IMR-90 (cell line): ENCODE measurements around the gene ACAN. TPM values are rescaled to one million over a fixed set of nuclear protein-coding genes. Genes with fewer than 3 reads are reported as not detected.

Experiments used
- ATAC-seq: fragments of 200-7000 bp; cut with Tn5 transposase; 2 replicates; pipeline ENCODE4 v1.9.1; 2020; ENCODE audit warnings: low read depth, mild to moderate bottlenecking, moderate library complexity
- BruUV-seq: library from RNA; stranded (reverse); fragments of 400-500 nt; replicated peaks from 2 replicates; lab custom pipeline; 2021; lab: Mats Ljungman, UMichigan
- CTCF ChIA-PET: fragments of 300-600 bp; formaldehyde crosslinking; extraction: SDS; loops from one replicate; lab custom pipeline; 2021; ENCODE audit warnings: antibody characterized with exemption; lab: Yijun Ruan, JAX
- POLR2A ChIA-PET: fragments of 300-600 bp; sonication (Branson Sonifier 250); formaldehyde crosslinking; loops from one replicate; lab custom pipeline; 2022; ENCODE audit warnings: antibody characterized with exemption; ENCODE audit not compliant: unreplicated experiment; lab: Charles Lee
- DNase-seq: peaks from one replicate; pipeline ENCODE4 v3.0.0; 2013
- H2AFZ ChIP-seq: replicated peaks from 2 replicates; pipeline ENCODE3; 2013; ENCODE audit warnings: low read length, mild to moderate bottlenecking; ENCODE audit not compliant: poor library complexity
- H2AK5ac ChIP-seq: 2 replicates; pipeline ENCODE4 v1.6.1; 2013; ENCODE audit warnings: low read depth, low read length, inconsistent platforms
- H2AK9ac ChIP-seq: replicated peaks from 2 replicates; pipeline ENCODE3; 2013; ENCODE audit warnings: mild to moderate bottlenecking, low read depth, low read length, moderate library complexity; ENCODE audit not compliant: poor library complexity
- H2BK120ac ChIP-seq: 2 replicates; pipeline ENCODE4 v1.6.1; 2013; ENCODE audit warnings: low read depth, low read length, inconsistent platforms
- H2BK15ac ChIP-seq: 3 replicates; pipeline ENCODE4 v1.6.1; 2013; ENCODE audit warnings: low read depth, low read length, inconsistent platforms
- H2BK20ac ChIP-seq: 2 replicates; pipeline ENCODE4 v1.6.1; 2013; ENCODE audit warnings: low read depth, mild to moderate bottlenecking, inconsistent platforms, low read length, moderate library complexity
- H2BK5ac ChIP-seq: 2 replicates; pipeline ENCODE4 v1.6.1; 2013; ENCODE audit warnings: mild to moderate bottlenecking, low read depth, low read length, inconsistent platforms; ENCODE audit not compliant: poor library complexity, severe bottlenecking
- H3K14ac ChIP-seq: replicated peaks from 2 replicates; pipeline ENCODE4 v1.6.1; 2013; ENCODE audit warnings: low read depth, low read length, inconsistent platforms
- H3K18ac ChIP-seq: 2 replicates; pipeline ENCODE4 v1.6.1; 2013; ENCODE audit warnings: low read depth, low read length, control low read depth
- H3K23ac ChIP-seq: 2 replicates; pipeline ENCODE4 v1.6.1; 2013; ENCODE audit warnings: low read depth, low read length, inconsistent platforms
- H3K27ac ChIP-seq: 2 replicates; pipeline ENCODE4 v1.5.1; 2013; ENCODE audit warnings: mild to moderate bottlenecking, control low read depth, low read length; ENCODE audit not compliant: insufficient read depth
- H3K27me3 ChIP-seq: 2 replicates; pipeline ENCODE4 v1.6.1; 2013; ENCODE audit warnings: low read length; ENCODE audit not compliant: control insufficient read depth, insufficient read depth
- H3K36me3 ChIP-seq: 2 replicates; pipeline ENCODE4 v1.6.1; 2013; ENCODE audit warnings: low read length, mixed read lengths; ENCODE audit not compliant: control insufficient read depth, insufficient read depth
- H3K4ac ChIP-seq: 2 replicates; pipeline ENCODE4 v1.6.1; 2013; ENCODE audit warnings: low read depth, low read length, inconsistent platforms
- H3K4me1 ChIP-seq: 2 replicates; pipeline ENCODE4 v1.6.1; 2013; ENCODE audit warnings: low read length, mixed read lengths; ENCODE audit not compliant: control insufficient read depth, insufficient read depth
- H3K4me2 ChIP-seq: 2 replicates; pipeline ENCODE4 v1.6.1; 2013; ENCODE audit warnings: low read depth, mild to moderate bottlenecking, control low read depth, low read length, moderate library complexity
- H3K4me3 ChIP-seq: 2 replicates; pipeline ENCODE4 v1.5.1; 2013; ENCODE audit warnings: low read depth, mild to moderate bottlenecking, control low read depth, low read length, moderate library complexity; ENCODE audit not compliant: insufficient read depth
- H3K56ac ChIP-seq: 2 replicates; pipeline ENCODE4 v1.6.1; 2013; ENCODE audit warnings: low read length, inconsistent platforms; ENCODE audit not compliant: insufficient read depth; ENCODE audit errors: extremely low read depth
- H3K79me1 ChIP-seq, 2 experiments: 2 replicates each; pipeline ENCODE4 v1.6.1; 2013; ENCODE audit warnings: low read length in 2 of 2, inconsistent platforms in 1 of 2, low read depth in 1 of 2
- H3K9ac ChIP-seq: 2 replicates; pipeline ENCODE4 v1.6.1; 2013; ENCODE audit warnings: low read depth, low read length, control low read depth
- H3K9me1 ChIP-seq: 2 replicates; pipeline ENCODE4 v1.6.1; 2013; ENCODE audit warnings: low read length, inconsistent platforms; ENCODE audit not compliant: insufficient read depth
- H3K9me3 ChIP-seq: 2 replicates; pipeline ENCODE4 v1.6.1; 2013; ENCODE audit warnings: low read length; ENCODE audit not compliant: control insufficient read depth, insufficient read depth
- H4K20me1 ChIP-seq: 2 replicates; pipeline ENCODE4 v1.6.1; 2013; ENCODE audit warnings: low read length, inconsistent platforms; ENCODE audit not compliant: insufficient read depth
- H4K5ac ChIP-seq: 2 replicates; pipeline ENCODE4 v1.6.1; 2013; ENCODE audit warnings: mild to moderate bottlenecking, low read depth, low read length, control low read depth
- H4K8ac ChIP-seq, 2 experiments: 2 replicates each; pipeline ENCODE4 v1.6.1; 2013; ENCODE audit warnings: low read depth in 2 of 2, low read length in 2 of 2, control low read depth in 1 of 2, inconsistent platforms in 1 of 2
- H4K91ac ChIP-seq: 2 replicates; pipeline ENCODE4 v1.6.1; 2013; ENCODE audit warnings: low read depth, low read length, inconsistent platforms; ENCODE audit not compliant: insufficient read depth
- BHLHE40 ChIP-seq: fragments of 150-350 bp; IDR thresholded peaks from 2 replicates; pipeline ENCODE4 v1.6.1; 2016; ENCODE audit warnings: mild to moderate bottlenecking, low read depth, low read length
- CEBPB ChIP-seq: IDR thresholded peaks from 2 replicates; pipeline ENCODE4 v1.6.1; 2012; ENCODE audit warnings: low read depth, low read length, improper control_type of control experiment
- CTCF ChIP-seq: conservative IDR thresholded peaks from 2 replicates; pipeline ENCODE4 v1.5.1; 2012; ENCODE audit warnings: mild to moderate bottlenecking, low read depth, low read length, improper control_type of control experiment
- ELK1 ChIP-seq: fragments of 150-350 bp; IDR thresholded peaks from 2 replicates; pipeline ENCODE4 v1.6.1; 2016; ENCODE audit warnings: low read depth, mild to moderate bottlenecking, low read length, moderate library complexity, borderline replicate concordance
- MAFK ChIP-seq: IDR thresholded peaks from 2 replicates; pipeline ENCODE4 v1.6.1; 2012; ENCODE audit warnings: low read depth, low read length, improper control_type of control experiment
- MAZ ChIP-seq: IDR thresholded peaks from 2 replicates; pipeline ENCODE4 v1.6.1; 2012; ENCODE audit warnings: low read depth, mild to moderate bottlenecking, low read length, improper control_type of control experiment, moderate library complexity, borderline replicate concordance
- POLR2A ChIP-seq: IDR thresholded peaks from 2 replicates; pipeline ENCODE4 v1.6.1; 2012; ENCODE audit warnings: mild to moderate bottlenecking, low read depth, low read length
- RAD21 ChIP-seq: IDR thresholded peaks from 2 replicates; pipeline ENCODE4 v1.6.1; 2012; ENCODE audit warnings: low read length, improper control_type of control experiment
- SMC3 ChIP-seq: fragments of 150-350 bp; IDR thresholded peaks from 2 replicates; pipeline ENCODE4 v1.6.1; 2016; ENCODE audit warnings: low read depth, mild to moderate bottlenecking, antibody characterized with exemption, low read length, moderate library complexity
- WGBS, 2 experiments: methylation state at CpG; one replicate each; pipeline versions ENCODE4 v1.1.5 to v1.1.7; 2013; ENCODE audit warnings: missing lambda C conversion rate in 2 of 2; ENCODE audit not compliant: insufficient read length in 1 of 2; ENCODE audit errors: extremely low coverage in 2 of 2; 5-methylcytosine and 5-hydroxymethylcytosine counted together
- dilution Hi-C: fragments of 300-500 bp; cut with HindIII; formaldehyde crosslinking; loops from one replicate; pipeline ENCODE4 v1.14.3; 2018; ENCODE audit warnings: low sequenced_read_pairs; ENCODE audit not compliant: unreplicated experiment
- in situ Hi-C: fragments of 300-500 bp; cut with MboI; formaldehyde crosslinking; loops from 3 replicates; pipeline ENCODE4 v1.14.3; 2019; ENCODE audit warnings: low sequenced_read_pairs, inconsistent platforms, mixed read lengths
- intact Hi-C: fragments of 100-400 bp; cut with micrococcal nuclease; formaldehyde crosslinking; loops from 2 replicates; pipeline ENCODE4 v1.10.0; 2022
- polyA plus RNA-seq, 3 experiments: library from polyadenylated mRNA; depleted of rRNA; stranded (reverse); fragments of >200 nt; gene quantifications; 2 replicates each; pipeline ENCODE4 v1.2.3, GENCODE V29; 2012; ENCODE audit warnings: low replicate concordance in 1 of 3
- total RNA-seq: library from RNA; depleted of rRNA; stranded (reverse); fragments of >200 nt; gene quantifications from 2 replicates; pipeline ENCODE4 v1.2.3, GENCODE V29; 2012

The ACAN gene
- total and polyA plus RNA-seq, 2 of the 4 experiments (the other 2 are of a cell fraction): 0.54 to 0.96 TPM

GRCh38 chr15:88839146-88839545 lies 35.9 kb downstream of the ACAN start:
- H3K56ac ChIP-seq: no peak overlapping the region
- no peaks in the 10 kb centered on the region for H3K36me3 ChIP-seq
- no peak overlapping the region for H2AK5ac ChIP-seq
- no peak overlapping the region for H3K14ac ChIP-seq
- no peak overlapping the region for H3K9ac ChIP-seq
- no peak for TF ChIP-seq CTCF
- no peak for TF ChIP-seq RAD21
- TF ChIP-seq SMC3: no peak
- no peak for TF ChIP-seq ELK1
- no peak for TF ChIP-seq MAFK
- no peak for TF ChIP-seq BHLHE40
- no peak for TF ChIP-seq MAZ
- no peak for TF ChIP-seq POLR2A
- TF ChIP-seq CEBPB: no peak
- 0 out of 2 replicates have a peak, but pooled peaks cover under 1% of the 10 kb centered on the region for H3K4me1 ChIP-seq
- ChIA-PET CTCF (no interaction called here), POLR2A (no interaction called here)
- H3K4me3 ChIP-seq: no peak overlapping the region
- dilution Hi-C loops (no loop called here), intact Hi-C loops (no loop called here), in situ Hi-C loops (loop anchor here (25.0 kb wide), 2 partner anchors 177 to 352 kb away; no protein-coding TSS in a partner anchor)
- H3K9me3 ChIP-seq: no peaks in the 10 kb centered on the region
- H3K9me1 ChIP-seq: no peaks in the 10 kb centered on the region
- no peaks in the 10 kb centered on the region for H4K20me1 ChIP-seq
- no peak overlapping the region for H2BK120ac ChIP-seq
- no peaks in the 10 kb centered on the region for H3K79me1 ChIP-seq
- no peak overlapping the region for H3K18ac ChIP-seq
- peaks cover 1% of the 10 kb centered on the region; the same call in 1 of the 2 replicates for H3K27me3 ChIP-seq
- 79% methylated on average over 2 of the region's 3 CpGs; no CpG with 5 or more reads in 1 of the 2 experiments for WGBS, 2 experiments
- no peak overlapping the region for H4K91ac ChIP-seq
- H2AK9ac ChIP-seq: no peak overlapping the region
- H2BK15ac ChIP-seq: no peak overlapping the region
- no peak for ATAC-seq
- no peak overlapping the region for H3K4me2 ChIP-seq
- H4K5ac ChIP-seq: no peak overlapping the region
- H4K8ac ChIP-seq: no peak overlapping the region
- H3K23ac ChIP-seq: no peak overlapping the region
- H2BK5ac ChIP-seq: no peak overlapping the region
- BruUV-seq: no TSS peak
- H2BK20ac ChIP-seq: no peak overlapping the region
- H3K27ac ChIP-seq: no peak overlapping the region
- no peak for DNase-seq
- H2AFZ ChIP-seq: no peak overlapping the region
- no peak overlapping the region for H3K4ac ChIP-seq
